Mammary epithelial cell (primary cell): Measurements from ENCODE around the gene PRSS21.

Experiments used
- CTCF ChIP-seq, 2 donors: IDR thresholded peaks in 1 of 2; conservative IDR thresholded peaks in 1 of 2; 2 replicates each; pipeline ENCODE4 v1.5.1; 2011 to 2012; ENCODE audit warnings: inconsistent platforms in 2 of 2, low read length in 2 of 2, mild to moderate bottlenecking in 2 of 2, control low read depth in 1 of 2, low read depth in 1 of 2; ENCODE audit not compliant: insufficient read depth in 1 of 2; ENCODE audit errors: extremely low read depth in 1 of 2
- EZH2 ChIP-seq: IDR thresholded peaks from 2 replicates; pipeline ENCODE4 v1.6.1; 2012; ENCODE audit warnings: low read length, inconsistent platforms, borderline replicate concordance

- TF ChIP-seq CTCF (conservative IDR thresholded peaks at IDR 0.05 in 1 of 2, IDR thresholded peaks at IDR 0.05 in 1 of 2; ENCODE audit: extremely low read depth in 1 of 2, insufficient read depth in 1 of 2, low read depth in 1 of 2, low read length in 2 of 2), result no peak
- TF ChIP-seq EZH2, result no peak
Observed at GRCh38 chr16:2827374-2827791, 10.3 kb downstream of the PRSS21 start.
